Esophagus muscularis mucosa (tissue), 4 donors: ENCODE results near the gene SRGAP3. TPM values are rescaled to one million over a fixed set of nuclear protein-coding genes. Genes with fewer than 3 reads are reported as not detected.

Source experiments
- DNase-seq: peaks from one replicate; pipeline ENCODE4 v3.0.0-alpha.2; 2017; ENCODE audit errors: extremely low spot score
- H3K27ac ChIP-seq, 4 donors: fragments of 200-600 bp; sonication (generic); replicated peaks in 1 of 4; 1 replicate in 3 of 4; 2 replicates in 1 of 4; pipeline ENCODE4 v1.5.1; 2016 to 2019; ENCODE audit warnings: mild to moderate bottlenecking in 1 of 4
- H3K27me3 ChIP-seq, 4 donors: fragments of 200-600 bp; sonication (generic); one replicate each; pipeline versions ENCODE4 v1.5.1 to v1.6.0; 2016 to 2019
- H3K36me3 ChIP-seq, 4 donors: fragments of 200-600 bp; sonication (generic); one replicate each; pipeline ENCODE4 v1.5.1; 2016 to 2019
- H3K4me1 ChIP-seq, 4 donors: fragments of 200-600 bp; sonication (generic); one replicate each; pipeline ENCODE4 v1.5.1; 2016 to 2019
- H3K4me3 ChIP-seq, 4 donors: fragments of 200-600 bp; sonication (generic); 1 replicate in 2 of 4; 2 replicates in 2 of 4; pipeline ENCODE4 v1.5.1; 2016 to 2019; ENCODE audit warnings: mild to moderate bottlenecking in 4 of 4, moderate library complexity in 1 of 4
- H3K9me3 ChIP-seq, 4 donors: fragments of 200-600 bp; sonication (generic); 1 replicate in 3 of 4; 2 replicates in 1 of 4; pipeline ENCODE4 v1.5.1; 2016 to 2019
- CTCF ChIP-seq, 3 experiments: fragments of 200-600 bp in 2 of 3; fragments of 450-650 bp in 1 of 3; sonication (generic) in 2 of 3; IDR thresholded peaks; one replicate each; pipeline ENCODE4 v1.5.1; 2017 to 2019; ENCODE audit warnings: antibody characterized with exemption in 3 of 3, mild to moderate bottlenecking in 2 of 3, moderate library complexity in 1 of 3
- EP300 ChIP-seq: sonication (generic); formaldehyde crosslinking; IDR thresholded peaks from one replicate; pipeline ENCODE4 v1.6.1; 2017; ENCODE audit warnings: antibody characterized with exemption
- POLR2A ChIP-seq: fragments of 450-650 bp; IDR thresholded peaks from one replicate; pipeline ENCODE4 v1.6.1; 2017; ENCODE audit warnings: antibody characterized with exemption, moderate library complexity, mild to moderate bottlenecking, low read depth
- POLR2AphosphoS5 ChIP-seq, 2 donors: sonication (generic); formaldehyde crosslinking; IDR thresholded peaks; one replicate each; pipeline ENCODE4 v1.6.1; 2017; ENCODE audit warnings: antibody characterized with exemption in 2 of 2
- WGBS: methylation state at CpG from one replicate; pipeline ENCODE4 v1.1.5; 2018; 5-methylcytosine and 5-hydroxymethylcytosine counted together
- intact Hi-C: fragments of 100-400 bp; cut with DNase I; formaldehyde crosslinking; loops from one replicate; pipeline ENCODE4 v1.15.1; 2023
- total RNA-seq, 4 donors: library from RNA; depleted of rRNA; stranded (reverse); fragments of >200 nt; gene quantifications; one replicate each; pipeline versions ENCODE4 v1.1.0 to v1.2.1, GENCODE V29; 2016

Gene SRGAP3
- total RNA-seq, 4 donors from 2014 or later = 2.4 to 8.6 (median 3.1) TPM

- TF ChIP-seq POLR2AphosphoS5 (IDR thresholded peaks at IDR 0.05) = no peak
- TF ChIP-seq EP300 = no peak
- H3K36me3 ChIP-seq = no peaks in the 10 kb centered on the region
- H3K27ac ChIP-seq = no peak overlapping the region
- H3K27me3 ChIP-seq = no peaks in the 10 kb centered on the region
- no peak overlapping the region for H3K4me3 ChIP-seq
- intact Hi-C loops = no loop called here
- no peaks in the 10 kb centered on the region for H3K9me3 ChIP-seq
- 88% methylated on average over 6 of the region's 6 CpGs for WGBS
- no peak for DNase-seq
- H3K4me1 ChIP-seq = peaks cover 0 to 6% (median 0%) of the 10 kb centered on the region in 4 donors
Measured at GRCh38 chr3:9276761-9277370, 27.4 kb upstream of the SRGAP3 start.

DNA sequence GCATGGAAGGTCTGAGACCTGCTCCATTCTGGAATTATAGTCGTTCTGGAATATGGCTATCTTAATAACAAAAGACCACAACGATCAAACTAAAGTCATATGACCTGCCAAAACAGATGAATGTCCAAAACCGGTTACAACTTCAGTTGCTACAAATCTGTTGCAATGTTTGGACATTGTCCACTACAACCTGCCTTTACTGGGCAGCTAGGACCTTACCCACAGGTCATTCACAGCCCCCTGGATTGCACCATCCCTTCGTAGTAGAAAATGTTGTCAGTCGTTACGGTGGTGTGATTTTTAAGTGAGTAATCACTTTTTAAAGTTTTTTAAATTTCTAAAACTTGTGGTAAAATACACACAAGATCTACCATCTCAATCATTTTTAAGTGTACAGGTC lies 22.5 kb upstream of the SRGAP3 start:
- H3K27ac ChIP-seq = no peak overlapping the region
- H3K9me3 ChIP-seq = no peaks in the 10 kb centered on the region
- H3K4me3 ChIP-seq = no peak overlapping the region
- DNase-seq = no peak
- intact Hi-C loops = no loop called here
- H3K27me3 ChIP-seq = no peaks in the 10 kb centered on the region
- 55% methylated on average over 6 of the region's 6 CpGs for WGBS
- no peak for TF ChIP-seq POLR2AphosphoS5 (IDR thresholded peaks at IDR 0.05)
- TF ChIP-seq CTCF (IDR thresholded peaks at IDR 0.05) = no peak
- TF ChIP-seq POLR2A = no peak
- TF ChIP-seq EP300 = no peak
- H3K4me1 ChIP-seq = no peaks in the 10 kb centered on the region
- H3K36me3 ChIP-seq = no peaks in the 10 kb centered on the region

- Histone ChIP-seq H3K9me3 (no peaks in the 10 kb centered on the region), H3K27me3 (no peaks in the 10 kb centered on the region), H3K27ac (no peak overlapping the region), H3K36me3 (no peaks in the 10 kb centered on the region), H3K4me3 (no peak overlapping the region), H3K4me1 (no peaks in the 10 kb centered on the region)
- WGBS = 78% methylated on average over 4 of the region's 4 CpGs
- DNase-seq = no peak
- intact Hi-C loops = no loop called here
- TF ChIP-seq POLR2AphosphoS5 (IDR thresholded peaks at IDR 0.05) = no peak
- no peak for TF ChIP-seq EP300
- no peak for TF ChIP-seq POLR2A
Measured at GRCh38 chr3:9270704-9271103, 21.3 kb upstream of the SRGAP3 start.

- Histone ChIP-seq H3K4me3 (no peak overlapping the region), H3K27me3 (no peaks in the 10 kb centered on the region), H3K27ac (no peak overlapping the region), H3K36me3 (no peaks in the 10 kb centered on the region), H3K9me3 (no peaks in the 10 kb centered on the region), H3K4me1 (no peaks in the 10 kb centered on the region)
- TF ChIP-seq POLR2AphosphoS5 (IDR thresholded peaks at IDR 0.05) = no peak
- no peak for TF ChIP-seq POLR2A
- no peak for TF ChIP-seq EP300
- no peak for TF ChIP-seq CTCF (IDR thresholded peaks at IDR 0.05)
- WGBS = 84% methylated on average over 3 of the region's 3 CpGs
- intact Hi-C loops = no loop called here
- DNase-seq = no peak
Measured at GRCh38 chr3:9266716-9267115, 17.3 kb upstream of the SRGAP3 start.

DNA sequence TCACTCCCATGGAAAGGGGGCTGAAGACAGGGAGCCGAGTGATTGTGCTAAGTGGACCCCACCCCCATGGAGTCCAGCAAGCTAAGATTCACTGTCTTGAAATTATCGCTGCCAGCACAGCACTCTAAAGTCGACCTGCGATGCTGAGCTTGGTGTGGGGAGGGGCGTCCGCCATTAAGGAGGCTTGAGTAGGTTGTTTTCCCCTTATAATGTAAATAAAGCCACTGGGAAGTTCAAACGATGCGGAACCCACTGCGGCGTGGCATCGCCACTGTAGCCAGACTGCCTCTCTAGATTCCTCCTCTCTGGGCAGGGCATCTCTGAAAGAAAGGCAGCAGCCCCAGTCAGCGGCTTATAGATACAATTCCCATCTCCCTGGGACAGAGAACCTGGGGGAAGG lies 10.9 kb upstream of the SRGAP3 start:
- intact Hi-C loops = no loop called here
- DNase-seq = no peak
- 86% methylated on average over 12 of the region's 12 CpGs for WGBS

More for the DNA sequence above, 10.9 kb upstream of the SRGAP3 start:
- no peaks in the 10 kb centered on the region for H3K4me1 ChIP-seq
- no peak for TF ChIP-seq POLR2A
- TF ChIP-seq EP300 = no peak
- TF ChIP-seq CTCF (IDR thresholded peaks at IDR 0.05) = no peak
- no peak for TF ChIP-seq POLR2AphosphoS5 (IDR thresholded peaks at IDR 0.05)
- H3K9me3 ChIP-seq = peaks cover 0 to 11% (median 5%) of the 10 kb centered on the region in 4 donors
- H3K36me3 ChIP-seq = no peaks in the 10 kb centered on the region
- H3K27me3 ChIP-seq = no peaks in the 10 kb centered on the region
- no peak overlapping the region for H3K27ac ChIP-seq
- H3K4me3 ChIP-seq = no peak overlapping the region
